Skeletal muscle cell (primary cell): ENCODE results near the gene COQ9.

Experiments
- DNase-seq: peaks from one replicate; pipeline ENCODE4 v3.0.0-alpha.2; 2010; ENCODE audit warnings: low read depth
- H3K4me3 ChIP-seq: 2 replicates; pipeline ENCODE4 v1.5.1; 2011; ENCODE audit warnings: low read depth, mild to moderate bottlenecking, control low read depth, low read length, moderate library complexity

The COQ9 gene

GRCh38 chr16:57505169-57505568 lies 57.9 kb downstream of the COQ9 start:
- DNase-seq = no peak

GRCh38 chr16:57507136-57508034 lies 60.1 kb downstream of the COQ9 start:
- DNase-seq = no peak
- no peak overlapping the region for H3K4me3 ChIP-seq

More at GRCh38 chr16:57505169-57505568, 57.9 kb downstream of the COQ9 start:
- no peak overlapping the region for H3K4me3 ChIP-seq

GRCh38 chr16:57508035-57508425 lies 60.8 kb downstream of the COQ9 start:
- no peak for DNase-seq
- H3K4me3 ChIP-seq = no peak overlapping the region

- DNase-seq = no peak
- H3K4me3 ChIP-seq = no peak overlapping the region
These were observed 62.1 kb downstream of the COQ9 start for GRCh38 chr16:57509231-57509923.

GRCh38 chr16:57510016-57510871 lies 63.0 kb downstream of the COQ9 start:
- no peak overlapping the region for H3K4me3 ChIP-seq
- DNase-seq = no peak
